Peyer's patch (tissue), 4 donors: ENCODE measurements around the gene ARHGAP24. TPM values are rescaled to one million over a fixed set of nuclear protein-coding genes. Genes with fewer than 3 reads are reported as not detected.
"Not testable (repeated sequence)": the region's sequence is repeated elsewhere in the genome, so short reads cannot be mapped to it uniquely, and the experiment has no call there.

Experiments
- DNase-seq, 3 donors: peaks; one replicate each; pipeline ENCODE4 v3.0.0-alpha.2; 2017 to 2019
- H3K27ac ChIP-seq, 4 donors: fragments of 200-600 bp; sonication (generic); one replicate each; pipeline ENCODE4 v1.5.1; 2016 to 2019
- H3K27me3 ChIP-seq, 2 donors: fragments of 200-600 bp; sonication (generic); one replicate each; pipeline ENCODE4 v1.5.1; 2019
- H3K36me3 ChIP-seq, 3 donors: fragments of 200-600 bp; sonication (generic); one replicate each; pipeline ENCODE4 v1.5.1; 2016 to 2019
- H3K4me1 ChIP-seq, 4 donors: fragments of 200-600 bp; sonication (generic); one replicate each; pipeline ENCODE4 v1.5.1; 2016 to 2019
- H3K4me3 ChIP-seq, 4 donors: fragments of 200-600 bp; sonication (generic); 1 replicate in 3 of 4; 2 replicates in 1 of 4; pipeline ENCODE4 v1.5.1; 2016 to 2019; ENCODE audit warnings: mild to moderate bottlenecking in 1 of 4
- H3K9me3 ChIP-seq, 4 donors: fragments of 200-600 bp; sonication (generic); one replicate each; pipeline ENCODE4 v1.5.1; 2016 to 2019; ENCODE audit warnings: mild to moderate bottlenecking in 1 of 4
- POLR2A ChIP-seq, 2 donors: fragments of 450-650 bp; IDR thresholded peaks; one replicate each; pipeline ENCODE4 v1.5.1; 2017; ENCODE audit warnings: antibody characterized with exemption in 2 of 2, mild to moderate bottlenecking in 2 of 2, moderate library complexity in 2 of 2
- total RNA-seq, 4 donors: library from RNA; depleted of rRNA; stranded (reverse); fragments of >200 nt; gene quantifications; one replicate each; pipeline ENCODE4 v1.1.0, GENCODE V29; 2016
- TF ChIP-seq, protein P1 (sequence below), 6 experiments: fragments of 450-650 bp in 4 of 6; fragments of 200-600 bp in 2 of 6; sonication (generic) in 1 of 6; IDR thresholded peaks; one replicate each; pipeline ENCODE4 v1.5.1; 2017 to 2019; ENCODE audit warnings: antibody characterized with exemption in 6 of 6, mild to moderate bottlenecking in 3 of 6, moderate library complexity in 1 of 6

The ARHGAP24 gene
- total RNA-seq, 4 donors from 2014 or later: 4.7 to 330 (median 20.0) TPM

DNA sequence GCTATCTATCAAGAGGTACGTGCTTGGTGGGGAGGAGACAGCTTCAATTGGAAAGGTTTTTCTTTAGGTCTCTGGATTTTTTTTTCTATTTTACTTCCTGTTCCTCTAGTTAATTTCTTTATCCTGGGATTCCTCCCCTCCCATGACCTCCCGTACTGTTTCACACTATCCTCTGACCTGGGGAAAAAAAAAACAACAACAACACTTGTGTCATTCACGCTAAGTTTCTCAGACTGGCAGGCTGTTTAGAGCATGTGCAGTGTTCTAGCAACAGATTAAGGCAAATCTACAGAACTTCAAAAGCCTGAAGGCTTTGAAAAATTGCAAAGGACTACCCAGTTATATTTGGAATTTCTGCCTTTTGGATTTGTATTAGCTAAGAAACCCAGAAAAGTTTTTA is 358.4 kb downstream of the ARHGAP24 start:
- no peak overlapping the region for H3K27ac ChIP-seq
- H3K4me1 ChIP-seq: no peaks in the 10 kb centered on the region

DNA sequence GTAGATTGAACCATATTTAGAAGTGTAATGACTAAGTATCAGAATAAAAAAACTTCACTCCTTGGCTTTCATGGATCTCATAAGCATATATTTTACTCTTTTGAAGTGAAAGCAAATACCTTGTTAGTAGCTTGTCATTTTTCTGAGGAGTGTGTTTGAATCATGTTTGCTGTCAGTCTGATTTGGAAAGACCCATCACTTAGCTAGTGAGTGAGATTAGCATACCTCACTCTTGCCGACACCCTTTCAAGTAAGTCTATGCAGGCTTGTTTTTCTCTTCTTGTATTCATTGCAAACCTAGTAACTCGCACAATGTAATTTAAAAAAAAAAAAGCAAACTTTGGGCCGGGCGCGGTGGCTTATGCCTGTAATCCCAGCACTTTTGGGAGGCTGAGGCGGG is 360.0 kb downstream of the ARHGAP24 start:
- no peak for DNase-seq
- H3K27ac ChIP-seq: no peak overlapping the region
- H3K4me3 ChIP-seq: no peak overlapping the region
- no peak for TF ChIP-seq POLR2A (IDR thresholded peaks at IDR 0.05)
- TF ChIP-seq, protein P1, sequence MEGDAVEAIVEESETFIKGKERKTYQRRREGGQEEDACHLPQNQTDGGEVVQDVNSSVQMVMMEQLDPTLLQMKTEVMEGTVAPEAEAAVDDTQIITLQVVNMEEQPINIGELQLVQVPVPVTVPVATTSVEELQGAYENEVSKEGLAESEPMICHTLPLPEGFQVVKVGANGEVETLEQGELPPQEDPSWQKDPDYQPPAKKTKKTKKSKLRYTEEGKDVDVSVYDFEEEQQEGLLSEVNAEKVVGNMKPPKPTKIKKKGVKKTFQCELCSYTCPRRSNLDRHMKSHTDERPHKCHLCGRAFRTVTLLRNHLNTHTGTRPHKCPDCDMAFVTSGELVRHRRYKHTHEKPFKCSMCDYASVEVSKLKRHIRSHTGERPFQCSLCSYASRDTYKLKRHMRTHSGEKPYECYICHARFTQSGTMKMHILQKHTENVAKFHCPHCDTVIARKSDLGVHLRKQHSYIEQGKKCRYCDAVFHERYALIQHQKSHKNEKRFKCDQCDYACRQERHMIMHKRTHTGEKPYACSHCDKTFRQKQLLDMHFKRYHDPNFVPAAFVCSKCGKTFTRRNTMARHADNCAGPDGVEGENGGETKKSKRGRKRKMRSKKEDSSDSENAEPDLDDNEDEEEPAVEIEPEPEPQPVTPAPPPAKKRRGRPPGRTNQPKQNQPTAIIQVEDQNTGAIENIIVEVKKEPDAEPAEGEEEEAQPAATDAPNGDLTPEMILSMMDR (IDR thresholded peaks at IDR 0.05): no peak
- H3K36me3 ChIP-seq: no peaks in the 10 kb centered on the region
- no peaks in the 10 kb centered on the region for H3K9me3 ChIP-seq
- no peaks in the 10 kb centered on the region for H3K27me3 ChIP-seq
- no peaks in the 10 kb centered on the region for H3K4me1 ChIP-seq

More for the DNA sequence above, 358.4 kb downstream of the ARHGAP24 start:
- no peaks in the 10 kb centered on the region for H3K27me3 ChIP-seq
- H3K4me3 ChIP-seq: no peak overlapping the region
- no peak for TF ChIP-seq POLR2A (IDR thresholded peaks at IDR 0.05)
- TF ChIP-seq, protein P1 (IDR thresholded peaks at IDR 0.05): no peak
- no peaks in the 10 kb centered on the region for H3K36me3 ChIP-seq
- no peak for DNase-seq
- no peaks in the 10 kb centered on the region for H3K9me3 ChIP-seq

DNA sequence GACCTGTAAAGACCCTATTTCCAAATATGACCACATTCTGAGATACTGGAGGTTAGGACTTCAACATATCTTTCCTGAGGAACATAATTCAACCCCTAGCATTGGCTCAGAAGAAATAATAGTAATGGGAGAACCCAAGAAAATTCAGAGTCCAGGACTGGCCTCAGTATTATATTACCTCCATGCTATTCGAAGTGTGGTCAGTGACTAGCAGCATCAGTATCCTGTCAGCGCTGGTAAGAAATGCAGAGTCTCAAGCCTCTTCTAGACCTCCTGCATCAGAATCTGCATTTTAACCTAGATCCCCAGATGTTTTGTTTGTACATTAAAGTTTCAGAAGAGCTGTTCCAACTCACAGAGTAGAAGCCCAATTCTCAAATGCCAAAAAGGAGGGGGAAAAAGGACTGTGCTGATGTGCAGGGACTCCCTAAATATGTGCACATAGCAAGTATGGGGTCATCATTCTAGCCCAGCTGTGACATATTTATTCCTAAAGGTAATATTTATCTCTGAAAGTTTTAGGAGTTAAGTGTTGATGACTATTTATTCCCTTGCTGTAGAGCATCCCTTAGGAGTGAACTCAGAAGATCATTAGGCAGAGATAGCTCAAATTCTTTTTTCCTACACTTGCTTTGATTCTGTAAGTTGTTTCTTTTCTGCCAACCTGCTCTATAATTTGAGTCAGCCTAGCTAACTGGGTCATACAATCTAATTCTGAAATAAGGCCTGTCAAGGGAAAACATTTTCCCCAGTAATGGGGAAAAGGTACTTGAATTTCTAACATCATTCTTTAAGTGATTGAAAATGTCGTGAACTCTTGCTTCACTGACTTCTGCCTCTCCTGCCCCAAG is 361.9 kb downstream of the ARHGAP24 start:
- Histone ChIP-seq H3K36me3 (no peaks in the 10 kb centered on the region), H3K27me3 (no peaks in the 10 kb centered on the region), H3K4me3 (no peak overlapping the region), H3K9me3 (no peaks in the 10 kb centered on the region), H3K27ac (peak overlapping the region in 1 of 4 donors; percentile 46), H3K4me1 (no peaks in the 10 kb centered on the region)
- TF ChIP-seq, protein P1 (IDR thresholded peaks at IDR 0.05): no peak
- TF ChIP-seq POLR2A (IDR thresholded peaks at IDR 0.05): no peak
- DNase-seq: no peak

DNA sequence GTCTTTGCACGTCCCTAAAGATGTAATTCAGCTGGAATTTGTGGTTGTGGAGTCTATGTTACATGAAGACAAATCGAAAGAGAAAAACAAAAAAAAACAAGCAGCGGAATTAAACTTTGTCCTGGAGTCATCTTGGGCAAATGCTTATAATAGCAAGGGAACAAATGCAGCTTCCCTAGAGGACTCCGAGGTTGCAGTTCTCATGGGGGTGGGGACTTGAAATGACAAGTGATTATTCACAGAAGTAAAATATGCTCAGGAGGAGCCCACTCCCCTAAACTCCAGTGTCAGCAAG is 362.4 kb downstream of the ARHGAP24 start:
- H3K4me1 ChIP-seq: no peaks in the 10 kb centered on the region
- H3K9me3 ChIP-seq: no peaks in the 10 kb centered on the region
- H3K36me3 ChIP-seq: no peaks in the 10 kb centered on the region
- no peak for DNase-seq
- H3K27ac ChIP-seq: peak overlapping the region in 2 of 4 donors; percentile 46 to 47
- H3K27me3 ChIP-seq: no peaks in the 10 kb centered on the region
- H3K4me3 ChIP-seq: no peak overlapping the region
- TF ChIP-seq, protein P1 (IDR thresholded peaks at IDR 0.05): no peak
- no peak for TF ChIP-seq POLR2A (IDR thresholded peaks at IDR 0.05)

DNA sequence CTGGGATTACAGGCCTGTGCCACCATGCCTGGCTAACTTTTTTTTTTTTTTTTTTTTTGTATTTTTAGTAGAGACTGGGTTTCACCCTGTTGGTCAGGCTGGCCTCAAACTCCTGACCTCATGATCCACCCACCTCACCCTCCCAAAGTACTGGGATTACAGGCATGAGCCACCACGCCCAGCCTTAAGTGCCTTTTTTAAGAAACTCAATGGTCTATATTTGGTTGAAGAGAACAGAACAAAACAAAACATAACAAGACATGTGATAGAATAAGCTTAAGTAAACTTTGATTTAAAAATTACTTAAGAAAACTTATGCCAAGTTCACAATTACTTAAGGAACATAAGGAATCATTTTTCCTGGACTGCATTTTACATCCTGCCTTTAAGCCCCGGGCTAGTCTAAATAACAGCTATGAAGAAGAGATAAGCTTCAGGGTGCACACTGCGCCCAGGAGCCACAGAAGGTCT is 365.1 kb downstream of the ARHGAP24 start:
- H3K27ac ChIP-seq, H3K36me3 ChIP-seq, H3K4me3 ChIP-seq, H3K4me1 ChIP-seq, DNase-seq, H3K9me3 ChIP-seq, H3K27me3 ChIP-seq: not testable (repeated sequence)

DNA sequence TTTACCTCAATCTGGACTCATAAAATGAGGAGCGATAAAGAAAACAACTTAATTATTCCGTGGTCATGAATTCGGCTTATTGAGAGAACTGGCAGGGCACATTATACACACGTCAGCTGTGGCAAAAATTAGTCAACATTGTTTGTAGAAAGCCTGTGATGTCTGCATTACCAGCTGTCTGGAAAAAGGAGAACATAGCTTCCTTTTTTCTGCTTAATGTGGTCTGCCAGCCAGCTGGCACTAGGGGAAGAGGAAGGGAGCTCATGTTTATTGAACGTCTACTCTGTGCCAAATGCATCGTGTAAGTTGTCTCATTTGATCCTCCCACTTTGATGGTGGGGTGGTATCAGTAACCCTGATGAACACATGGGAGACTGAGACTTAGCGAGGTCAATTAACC is 367.6 kb downstream of the ARHGAP24 start:
- no peak overlapping the region for H3K4me3 ChIP-seq
- TF ChIP-seq, protein P1 (IDR thresholded peaks at IDR 0.05): no peak
- no peak for TF ChIP-seq POLR2A (IDR thresholded peaks at IDR 0.05)
- DNase-seq: peak in 2 of 3 donors; percentile 25 to 57
- H3K27me3 ChIP-seq: no peaks in the 10 kb centered on the region
- no peaks in the 10 kb centered on the region for H3K4me1 ChIP-seq
- no peaks in the 10 kb centered on the region for H3K9me3 ChIP-seq
- H3K36me3 ChIP-seq: no peaks in the 10 kb centered on the region
- peak overlapping the region in 2 of 4 donors; percentile 4 to 5 for H3K27ac ChIP-seq

DNA sequence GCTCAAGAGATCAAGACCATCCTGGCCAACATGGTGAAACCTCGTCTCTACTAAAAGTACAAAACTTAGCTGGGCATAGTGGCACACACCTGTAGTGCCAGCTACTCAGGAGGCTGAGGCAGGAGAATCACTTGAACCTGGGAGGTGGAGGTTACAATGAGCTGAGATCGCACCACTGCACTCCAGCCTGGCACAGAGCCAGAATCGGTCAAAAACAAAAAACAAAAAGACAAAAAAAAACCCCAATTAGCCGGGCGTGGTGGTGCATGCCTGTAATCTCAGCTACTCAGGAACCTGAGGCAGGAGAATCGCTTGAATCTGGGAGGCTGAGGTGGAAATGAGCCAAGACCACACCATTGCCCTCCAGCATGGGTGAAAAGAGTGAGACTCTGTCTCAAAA is 378.8 kb downstream of the ARHGAP24 start:
- H3K4me3 ChIP-seq, H3K4me1 ChIP-seq, H3K9me3 ChIP-seq, H3K27ac ChIP-seq, H3K27me3 ChIP-seq, H3K36me3 ChIP-seq, DNase-seq: not testable (repeated sequence)
